Astrocyte (in vitro differentiated cells and primary cell): ENCODE results near the gene CSNK1E. TPM values are rescaled to one million over a fixed set of nuclear protein-coding genes. Genes with fewer than 3 reads are reported as not detected.

Experiments
- DNase-seq: peaks from one replicate; pipeline ENCODE4 v3.0.0-alpha.2; 2010; ENCODE audit warnings: low read depth
- FAIRE-seq: peaks from 2 replicates; lab custom pipeline; 2011; peaks lifted over from hg19 to GRCh38; lab: Jason Lieb, UNC
- H2AFZ ChIP-seq: 2 replicates; pipeline ENCODE4 v1.6.0; 2012; ENCODE audit warnings: low read depth, low read length, inconsistent platforms
- H3K27ac ChIP-seq: 2 replicates; pipeline ENCODE4 v1.5.1; 2011; ENCODE audit warnings: low read depth, low read length, inconsistent platforms
- H3K27me3 ChIP-seq: 2 replicates; pipeline ENCODE4 v1.6.0; 2011; ENCODE audit warnings: low read length, inconsistent platforms; ENCODE audit not compliant: insufficient read depth
- H3K36me3 ChIP-seq: 2 replicates; pipeline ENCODE4 v1.5.1; 2011; ENCODE audit warnings: low read length, inconsistent platforms; ENCODE audit not compliant: insufficient read depth
- H3K4me1 ChIP-seq: 2 replicates; pipeline ENCODE4 v1.5.1; 2011; ENCODE audit warnings: low read length, inconsistent platforms; ENCODE audit not compliant: insufficient read depth
- H3K4me2 ChIP-seq: 2 replicates; pipeline ENCODE4 v1.6.0; 2012; ENCODE audit warnings: low read length, inconsistent platforms
- H3K4me3 ChIP-seq: 2 replicates; pipeline ENCODE4 v1.5.1; 2011; ENCODE audit warnings: low read depth, mild to moderate bottlenecking, low read length, inconsistent platforms; ENCODE audit not compliant: insufficient read depth
- H3K79me2 ChIP-seq: 2 replicates; pipeline ENCODE4 v1.6.0; 2012; ENCODE audit warnings: mild to moderate bottlenecking, low read length, inconsistent platforms; ENCODE audit not compliant: insufficient read depth
- H3K9ac ChIP-seq: 2 replicates; pipeline ENCODE4 v1.6.0; 2012; ENCODE audit warnings: mild to moderate bottlenecking, low read length, inconsistent platforms
- H3K9me3 ChIP-seq: 2 replicates; pipeline ENCODE4 v1.5.1; 2012; ENCODE audit warnings: low read depth, mild to moderate bottlenecking, low read length, inconsistent platforms; ENCODE audit not compliant: insufficient read depth
- H4K20me1 ChIP-seq: 2 replicates; pipeline ENCODE4 v1.6.0; 2012; ENCODE audit warnings: low read length, inconsistent platforms; ENCODE audit not compliant: insufficient read depth
- H3K27ac Mint-ChIP-seq: one replicate; pipeline ENCODE4 v1.8.0; 2021; ENCODE audit warnings: mild to moderate bottlenecking, mixed read lengths; ENCODE audit not compliant: unreplicated experiment
- H3K27me3 Mint-ChIP-seq: one replicate; pipeline ENCODE4 v1.8.0; 2021; ENCODE audit warnings: low read depth, mixed read lengths; ENCODE audit not compliant: unreplicated experiment
- H3K36me3 Mint-ChIP-seq: one replicate; pipeline ENCODE4 v1.8.0; 2021; ENCODE audit warnings: low read depth, mixed read lengths; ENCODE audit not compliant: unreplicated experiment
- H3K4me1 Mint-ChIP-seq: one replicate; pipeline ENCODE4 v1.8.0; 2021; ENCODE audit warnings: low read depth, mixed read lengths; ENCODE audit not compliant: unreplicated experiment
- H3K4me3 Mint-ChIP-seq: one replicate; pipeline ENCODE4 v1.8.0; 2021; ENCODE audit warnings: mild to moderate bottlenecking, moderate library complexity, mixed read lengths; ENCODE audit not compliant: unreplicated experiment
- H3K9me3 Mint-ChIP-seq: one replicate; pipeline ENCODE4 v1.8.0; 2021; ENCODE audit warnings: mild to moderate bottlenecking, mixed read lengths; ENCODE audit not compliant: unreplicated experiment
- EZH2 ChIP-seq: IDR thresholded peaks from 2 replicates; pipeline ENCODE4 v1.6.1; 2012; ENCODE audit warnings: mild to moderate bottlenecking, low read length, inconsistent platforms; ENCODE audit not compliant: insufficient read depth
- total RNA-seq: library from RNA; stranded (reverse); gene quantifications from 2 replicates; pipeline ENCODE4 v1.2.1, GENCODE V29; 2021
- TF ChIP-seq, protein P1 (sequence below): IDR thresholded peaks from 2 replicates; pipeline ENCODE4 v1.5.1; 2011; ENCODE audit warnings: low read depth, mild to moderate bottlenecking, inconsistent platforms, low read length, moderate library complexity; ENCODE audit not compliant: insufficient read depth

Gene CSNK1E
- total RNA-seq, 1 donor from 2014 or later = 171 TPM

DNA sequence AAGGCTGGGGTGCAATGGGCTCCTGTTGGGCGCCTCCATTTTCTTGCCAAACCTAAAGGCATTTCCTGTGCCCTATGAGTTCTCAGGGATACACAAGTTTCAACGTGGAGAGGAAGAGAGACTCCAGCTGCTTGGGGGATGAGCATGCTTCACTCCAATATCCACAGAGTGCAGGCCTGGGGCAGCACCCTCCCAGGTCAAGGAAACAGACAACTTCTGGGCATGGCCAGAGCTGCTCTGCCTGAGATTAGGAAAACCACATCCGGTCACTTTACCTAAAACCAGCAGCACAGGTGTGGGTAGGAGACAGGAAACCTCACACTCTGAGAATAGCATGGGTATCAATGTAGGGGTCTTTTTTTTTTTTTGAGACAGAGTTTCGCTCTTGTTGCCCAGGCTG is 73.1 kb downstream of the CSNK1E start:
- Mint-ChIP-seq H3K4me3 (no peak overlapping the region), H3K27ac (no peak overlapping the region), H3K4me1 (peaks cover 29% of the 10 kb centered on the region), H3K9me3 (peaks cover 3% of the 10 kb centered on the region), H3K27me3 (no peaks in the 10 kb centered on the region), H3K36me3 (peaks cover 24% of the 10 kb centered on the region)
- Histone ChIP-seq H2AFZ (no peak overlapping the region), H3K9me3 (no peaks in the 10 kb centered on the region), H3K4me2 (no peak overlapping the region), H3K4me3 (no peak overlapping the region), H3K4me1 (peaks cover 36% of the 10 kb centered on the region), H3K27me3 (no peaks in the 10 kb centered on the region), H4K20me1 (peaks cover 38% of the 10 kb centered on the region), H3K9ac (no peak overlapping the region), H3K27ac (no peak overlapping the region), H3K79me2 (peaks cover 44% of the 10 kb centered on the region), H3K36me3 (peaks cover 10% of the 10 kb centered on the region)
- DNase-seq (no peak), FAIRE-seq (no peak)
- TF ChIP-seq, protein P1, sequence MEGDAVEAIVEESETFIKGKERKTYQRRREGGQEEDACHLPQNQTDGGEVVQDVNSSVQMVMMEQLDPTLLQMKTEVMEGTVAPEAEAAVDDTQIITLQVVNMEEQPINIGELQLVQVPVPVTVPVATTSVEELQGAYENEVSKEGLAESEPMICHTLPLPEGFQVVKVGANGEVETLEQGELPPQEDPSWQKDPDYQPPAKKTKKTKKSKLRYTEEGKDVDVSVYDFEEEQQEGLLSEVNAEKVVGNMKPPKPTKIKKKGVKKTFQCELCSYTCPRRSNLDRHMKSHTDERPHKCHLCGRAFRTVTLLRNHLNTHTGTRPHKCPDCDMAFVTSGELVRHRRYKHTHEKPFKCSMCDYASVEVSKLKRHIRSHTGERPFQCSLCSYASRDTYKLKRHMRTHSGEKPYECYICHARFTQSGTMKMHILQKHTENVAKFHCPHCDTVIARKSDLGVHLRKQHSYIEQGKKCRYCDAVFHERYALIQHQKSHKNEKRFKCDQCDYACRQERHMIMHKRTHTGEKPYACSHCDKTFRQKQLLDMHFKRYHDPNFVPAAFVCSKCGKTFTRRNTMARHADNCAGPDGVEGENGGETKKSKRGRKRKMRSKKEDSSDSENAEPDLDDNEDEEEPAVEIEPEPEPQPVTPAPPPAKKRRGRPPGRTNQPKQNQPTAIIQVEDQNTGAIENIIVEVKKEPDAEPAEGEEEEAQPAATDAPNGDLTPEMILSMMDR = no peak
- TF ChIP-seq EZH2 = no peak

DNA sequence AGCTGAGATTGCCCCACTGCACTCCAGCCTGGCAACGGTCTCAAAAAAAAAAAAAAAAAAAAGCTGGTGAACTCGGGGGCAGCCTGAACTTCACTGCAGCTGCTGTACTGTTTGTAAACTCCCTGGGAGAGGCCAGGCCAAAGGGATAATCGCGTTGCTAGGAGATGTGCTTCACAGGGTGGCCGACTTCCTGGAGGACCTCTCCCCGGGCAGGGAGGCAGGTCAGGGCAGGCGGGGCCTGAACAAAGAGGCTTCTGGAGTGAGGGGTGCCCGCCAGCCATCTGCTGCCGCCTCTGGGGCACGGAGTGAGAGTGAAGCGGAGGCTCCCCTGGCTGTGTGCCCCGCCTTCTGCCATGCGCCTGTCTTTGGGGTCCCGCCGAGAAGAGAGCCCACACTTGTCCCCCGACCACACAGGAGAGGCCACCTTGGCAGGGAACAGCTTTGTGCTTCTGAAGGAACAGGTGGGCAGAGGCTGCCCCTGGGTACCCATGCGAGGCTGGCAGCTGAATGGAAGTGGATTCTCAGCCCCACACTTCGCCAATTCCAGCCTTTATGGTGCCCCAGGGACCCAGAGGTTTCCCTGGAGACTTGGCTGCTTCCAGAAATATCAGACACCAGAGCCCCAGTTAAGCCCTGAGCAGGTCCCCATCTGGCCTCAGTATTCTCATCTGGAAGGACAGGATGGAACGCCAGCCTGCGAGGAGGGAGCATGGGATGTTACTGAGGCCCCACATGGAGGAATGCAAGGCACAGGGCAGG is 74.0 kb downstream of the CSNK1E start:
- FAIRE-seq (no peak), DNase-seq (no peak)
- no peak overlapping the region for H3K27ac Mint-ChIP-seq
- Histone ChIP-seq H4K20me1 (peaks cover 29% of the 10 kb centered on the region), H3K27me3 (no peaks in the 10 kb centered on the region), H2AFZ (no peak overlapping the region), H3K9me3 (no peaks in the 10 kb centered on the region), H3K4me1 (peaks cover 45% of the 10 kb centered on the region), H3K27ac (peak overlapping the region; percentile 24), H3K9ac (peak overlapping the region; percentile 35), H3K79me2 (peaks cover 39% of the 10 kb centered on the region), H3K4me2 (no peak overlapping the region), H3K4me3 (no peak overlapping the region), H3K36me3 (peaks cover 10% of the 10 kb centered on the region)
- no peak overlapping the region for H3K4me3 Mint-ChIP-seq
- H3K4me1 Mint-ChIP-seq = peaks cover 38% of the 10 kb centered on the region
- H3K27me3 Mint-ChIP-seq = no peaks in the 10 kb centered on the region
- TF ChIP-seq EZH2 = no peak
- TF ChIP-seq, protein P1 = no peak
- H3K36me3 Mint-ChIP-seq = peaks cover 18% of the 10 kb centered on the region
- H3K9me3 Mint-ChIP-seq = no peaks in the 10 kb centered on the region

DNA sequence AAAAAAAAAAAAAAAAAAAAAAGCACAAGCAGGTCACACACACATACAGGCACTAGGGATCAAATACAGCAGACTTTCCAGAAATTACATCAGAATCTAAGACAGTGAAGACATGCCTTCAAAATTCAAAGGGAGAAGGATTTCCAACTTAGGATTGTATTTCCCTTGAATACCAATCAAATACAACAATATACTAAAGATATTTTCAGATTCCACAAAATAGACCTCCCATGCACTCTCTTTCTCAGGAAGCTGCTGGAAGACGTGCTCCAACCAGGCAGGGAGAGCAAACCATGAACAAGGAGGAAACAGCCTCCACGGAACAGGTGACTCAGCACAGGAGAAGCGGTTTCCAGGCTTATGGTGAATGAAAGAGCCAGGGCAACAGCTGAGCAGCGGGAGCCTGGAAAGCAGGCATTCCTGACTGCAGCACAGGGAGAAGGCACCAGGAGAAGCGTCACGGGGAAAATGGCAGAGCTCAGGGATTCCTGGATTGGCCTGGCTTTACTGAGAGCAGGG is 76.4 kb downstream of the CSNK1E start:
- Histone ChIP-seq H3K4me3 (no peak overlapping the region), H3K9me3 (no peaks in the 10 kb centered on the region), H4K20me1 (peaks cover 5% of the 10 kb centered on the region), H3K27ac (peak overlapping the region; percentile 99), H3K27me3 (no peaks in the 10 kb centered on the region), H3K9ac (peak overlapping the region; percentile 90), H3K4me2 (peak overlapping the region; percentile 29), H3K79me2 (peaks cover 38% of the 10 kb centered on the region), H3K4me1 (peaks cover 45% of the 10 kb centered on the region), H3K36me3 (peaks cover 13% of the 10 kb centered on the region), H2AFZ (no peak overlapping the region)
- Mint-ChIP-seq H3K4me3 (peak overlapping the region; percentile 60), H3K27ac (peak overlapping the region; percentile 99), H3K36me3 (peaks cover 15% of the 10 kb centered on the region), H3K4me1 (peaks cover 40% of the 10 kb centered on the region), H3K27me3 (no peaks in the 10 kb centered on the region), H3K9me3 (no peaks in the 10 kb centered on the region)
- TF ChIP-seq, protein P1 = no peak
- no peak for TF ChIP-seq EZH2
- peak; percentile 94 for DNase-seq
- FAIRE-seq = peak; percentile 89
